Peyer's patch (tissue), 4 donors: ENCODE data around the gene MECR. TPM values are rescaled to one million over a fixed set of nuclear protein-coding genes. Genes with fewer than 3 reads are reported as not detected.
A peak's percentile ranks its signal among the peaks of the same experiment; 100 is the strongest.

Source experiments
- DNase-seq, 3 donors: peaks; one replicate each; pipeline ENCODE4 v3.0.0-alpha.2; 2017 to 2019
- H3K27ac ChIP-seq, 4 donors: fragments of 200-600 bp; sonication (generic); one replicate each; pipeline ENCODE4 v1.5.1; 2016 to 2019
- H3K27me3 ChIP-seq, 2 donors: fragments of 200-600 bp; sonication (generic); one replicate each; pipeline ENCODE4 v1.5.1; 2019
- H3K36me3 ChIP-seq, 3 donors: fragments of 200-600 bp; sonication (generic); one replicate each; pipeline ENCODE4 v1.5.1; 2016 to 2019
- H3K4me1 ChIP-seq, 4 donors: fragments of 200-600 bp; sonication (generic); one replicate each; pipeline ENCODE4 v1.5.1; 2016 to 2019
- H3K4me3 ChIP-seq, 4 donors: fragments of 200-600 bp; sonication (generic); 1 replicate in 3 of 4; 2 replicates in 1 of 4; pipeline ENCODE4 v1.5.1; 2016 to 2019; ENCODE audit warnings: mild to moderate bottlenecking in 1 of 4
- H3K9me3 ChIP-seq, 4 donors: fragments of 200-600 bp; sonication (generic); one replicate each; pipeline ENCODE4 v1.5.1; 2016 to 2019; ENCODE audit warnings: mild to moderate bottlenecking in 1 of 4
- POLR2A ChIP-seq, 2 donors: fragments of 450-650 bp; IDR thresholded peaks; one replicate each; pipeline ENCODE4 v1.5.1; 2017; ENCODE audit warnings: antibody characterized with exemption in 2 of 2, mild to moderate bottlenecking in 2 of 2, moderate library complexity in 2 of 2
- total RNA-seq, 4 donors: library from RNA; depleted of rRNA; stranded (reverse); fragments of >200 nt; gene quantifications; one replicate each; pipeline ENCODE4 v1.1.0, GENCODE V29; 2016
- TF ChIP-seq, protein P1 (sequence below), 6 experiments: fragments of 450-650 bp in 4 of 6; fragments of 200-600 bp in 2 of 6; sonication (generic) in 1 of 6; IDR thresholded peaks; one replicate each; pipeline ENCODE4 v1.5.1; 2017 to 2019; ENCODE audit warnings: antibody characterized with exemption in 6 of 6, mild to moderate bottlenecking in 3 of 6, moderate library complexity in 1 of 6

Gene MECR
- total RNA-seq, 4 donors from 2014 or later = 9.3 to 31.4 (median 19.1) TPM

- DNase-seq = peak in 1 of 3 donors; percentile 21
- TF ChIP-seq POLR2A (IDR thresholded peaks at IDR 0.05) = no peak
- TF ChIP-seq, protein P1, sequence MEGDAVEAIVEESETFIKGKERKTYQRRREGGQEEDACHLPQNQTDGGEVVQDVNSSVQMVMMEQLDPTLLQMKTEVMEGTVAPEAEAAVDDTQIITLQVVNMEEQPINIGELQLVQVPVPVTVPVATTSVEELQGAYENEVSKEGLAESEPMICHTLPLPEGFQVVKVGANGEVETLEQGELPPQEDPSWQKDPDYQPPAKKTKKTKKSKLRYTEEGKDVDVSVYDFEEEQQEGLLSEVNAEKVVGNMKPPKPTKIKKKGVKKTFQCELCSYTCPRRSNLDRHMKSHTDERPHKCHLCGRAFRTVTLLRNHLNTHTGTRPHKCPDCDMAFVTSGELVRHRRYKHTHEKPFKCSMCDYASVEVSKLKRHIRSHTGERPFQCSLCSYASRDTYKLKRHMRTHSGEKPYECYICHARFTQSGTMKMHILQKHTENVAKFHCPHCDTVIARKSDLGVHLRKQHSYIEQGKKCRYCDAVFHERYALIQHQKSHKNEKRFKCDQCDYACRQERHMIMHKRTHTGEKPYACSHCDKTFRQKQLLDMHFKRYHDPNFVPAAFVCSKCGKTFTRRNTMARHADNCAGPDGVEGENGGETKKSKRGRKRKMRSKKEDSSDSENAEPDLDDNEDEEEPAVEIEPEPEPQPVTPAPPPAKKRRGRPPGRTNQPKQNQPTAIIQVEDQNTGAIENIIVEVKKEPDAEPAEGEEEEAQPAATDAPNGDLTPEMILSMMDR (IDR thresholded peaks at IDR 0.05) = no peak
- no peak overlapping the region for H3K4me3 ChIP-seq
- H3K27ac ChIP-seq = no peak overlapping the region
- H3K36me3 ChIP-seq = no peaks in the 10 kb centered on the region
- peaks cover 0 to 14% (median 4%) of the 10 kb centered on the region in 4 donors for H3K4me1 ChIP-seq
- no peaks in the 10 kb centered on the region for H3K27me3 ChIP-seq
- H3K9me3 ChIP-seq = no peaks in the 10 kb centered on the region
Observed at GRCh38 chr1:29258189-29258975, 27.6 kb upstream of the MECR start.

DNA sequence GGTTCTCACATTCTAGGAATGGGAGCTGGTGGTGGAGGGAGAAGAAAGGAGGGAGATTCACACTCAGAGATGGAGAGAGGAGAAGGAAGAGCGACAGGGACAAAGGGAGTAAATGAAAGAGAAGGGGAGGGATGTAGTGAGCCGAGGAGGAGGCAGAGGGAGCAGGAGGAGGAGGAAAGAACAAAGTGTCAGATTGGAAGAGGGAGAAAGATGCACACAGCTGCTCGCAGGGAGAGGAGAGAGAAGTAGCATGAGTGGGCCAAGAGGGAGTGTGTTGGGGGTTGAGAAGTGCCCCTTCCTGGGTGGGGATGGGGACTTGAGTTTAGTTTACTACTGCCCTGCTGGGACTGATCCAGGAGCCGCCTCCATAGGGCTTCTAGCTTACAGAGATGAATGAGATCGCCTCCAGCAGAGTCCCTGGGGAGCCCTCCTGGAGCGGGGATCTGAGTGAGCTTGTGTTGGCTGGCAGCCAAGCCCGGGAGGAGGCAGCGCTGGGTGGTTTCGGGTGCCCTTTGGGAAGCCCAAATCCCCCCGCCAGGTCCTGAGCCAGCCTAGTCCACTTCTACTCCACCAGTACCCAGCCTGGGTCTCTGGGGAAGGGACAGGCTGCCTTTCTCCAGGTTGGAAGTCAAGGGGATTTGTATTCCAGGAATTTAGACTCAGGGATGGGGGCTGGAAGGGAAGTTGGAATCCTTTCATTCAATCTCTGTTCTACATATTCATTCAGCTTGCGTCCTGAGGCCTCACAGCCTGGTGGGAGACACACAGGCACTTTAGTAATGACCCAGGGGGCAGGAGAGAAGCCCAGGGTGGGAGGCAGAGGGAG, 26.5 kb upstream of the MECR start:
- peaks cover 0 to 14% (median 4%) of the 10 kb centered on the region in 4 donors for H3K4me1 ChIP-seq
- peak in 1 of 3 donors; percentile 48 for DNase-seq
- no peak overlapping the region for H3K27ac ChIP-seq
- no peaks in the 10 kb centered on the region for H3K36me3 ChIP-seq
- H3K4me3 ChIP-seq = no peak overlapping the region
- TF ChIP-seq POLR2A (IDR thresholded peaks at IDR 0.05) = no peak
- TF ChIP-seq, protein P1 (IDR thresholded peaks at IDR 0.05) = no peak
- H3K9me3 ChIP-seq = no peaks in the 10 kb centered on the region
- H3K27me3 ChIP-seq = no peaks in the 10 kb centered on the region

DNA sequence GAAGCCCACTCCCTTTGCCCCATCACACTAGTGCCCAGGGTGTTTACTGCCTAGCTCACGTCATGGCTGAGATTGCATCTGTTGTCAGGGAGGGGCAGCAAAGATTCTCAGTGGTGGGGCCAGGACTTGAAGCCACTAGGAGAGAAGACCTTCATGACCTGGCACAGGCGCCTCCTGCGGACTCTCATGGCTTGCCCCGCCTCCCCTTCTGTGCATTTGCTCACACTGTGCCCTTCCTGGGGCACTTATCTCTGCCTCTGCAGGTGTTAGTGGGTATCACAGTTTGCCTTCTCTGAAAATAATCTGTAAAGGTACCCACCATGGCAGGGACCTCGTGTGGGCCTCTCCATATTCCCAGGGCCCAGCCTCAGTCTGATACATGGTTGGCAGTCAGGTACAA, 25.7 kb upstream of the MECR start:
- no peak overlapping the region for H3K4me3 ChIP-seq
- no peak for DNase-seq
- TF ChIP-seq POLR2A (IDR thresholded peaks at IDR 0.05) = no peak
- TF ChIP-seq, protein P1 (IDR thresholded peaks at IDR 0.05) = peak in 1 of 6 experiments; percentile 11
- H3K27me3 ChIP-seq = no peaks in the 10 kb centered on the region
- peaks cover 0 to 14% (median 4%) of the 10 kb centered on the region in 4 donors for H3K4me1 ChIP-seq
- no peaks in the 10 kb centered on the region for H3K9me3 ChIP-seq
- H3K27ac ChIP-seq = no peak overlapping the region
- H3K36me3 ChIP-seq = no peaks in the 10 kb centered on the region

DNA sequence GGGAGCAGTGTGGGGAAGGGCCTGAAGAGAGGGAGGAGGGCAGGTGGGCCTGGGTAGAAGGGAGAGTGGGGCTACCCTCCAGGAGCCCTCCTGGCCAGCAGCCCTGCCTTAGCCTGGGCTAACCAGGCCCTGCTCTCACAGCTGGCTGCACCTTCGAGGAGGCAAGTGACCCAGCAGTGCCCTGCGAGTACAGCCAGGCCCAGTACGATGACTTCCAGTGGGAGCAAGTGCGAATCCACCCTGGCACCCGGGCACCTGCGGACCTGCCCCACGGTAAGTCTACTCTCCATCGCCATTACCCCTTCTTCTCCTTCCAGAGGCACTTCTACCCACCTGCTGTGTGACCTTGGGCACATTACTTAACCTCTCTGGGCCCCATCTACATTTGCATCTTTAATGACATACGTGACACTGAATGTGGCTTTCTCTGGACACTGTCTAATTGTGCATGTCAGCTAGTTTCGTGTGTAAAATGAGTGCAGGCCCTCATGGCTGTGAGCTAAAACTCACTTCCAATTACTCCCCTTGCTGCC, 24.5 kb upstream of the MECR start:
- Histone ChIP-seq H3K27me3 (no peaks in the 10 kb centered on the region), H3K9me3 (no peaks in the 10 kb centered on the region), H3K36me3 (no peaks in the 10 kb centered on the region), H3K27ac (no peak overlapping the region), H3K4me1 (peaks cover 0 to 13% (median 4%) of the 10 kb centered on the region in 4 donors), H3K4me3 (no peak overlapping the region)
- no peak for TF ChIP-seq POLR2A (IDR thresholded peaks at IDR 0.05)
- DNase-seq = no peak

DNA sequence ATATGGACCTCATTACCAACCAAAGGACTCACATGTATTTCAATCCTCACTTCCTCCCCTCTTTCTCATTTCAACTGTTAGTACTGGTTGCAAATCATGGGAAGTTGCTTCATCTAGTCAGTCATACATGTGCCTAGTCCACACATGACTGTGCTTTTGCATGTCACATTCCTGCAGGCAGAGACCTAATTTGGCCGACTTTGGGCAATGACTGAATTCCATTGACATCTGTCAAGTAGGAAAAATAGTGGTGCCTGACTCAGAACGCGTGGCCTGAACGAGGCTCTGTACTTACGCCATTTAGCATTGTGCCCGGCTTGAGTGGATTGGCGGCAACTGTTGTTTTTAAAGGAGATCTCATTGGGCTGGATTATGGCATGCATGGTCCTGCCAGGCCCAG, 23.6 kb upstream of the MECR start:
- no peak overlapping the region for H3K4me3 ChIP-seq
- no peak overlapping the region for H3K27ac ChIP-seq
- peaks cover 0 to 4% (median 0%) of the 10 kb centered on the region in 4 donors for H3K4me1 ChIP-seq
- H3K36me3 ChIP-seq = no peaks in the 10 kb centered on the region
- DNase-seq = no peak
- no peak for TF ChIP-seq POLR2A (IDR thresholded peaks at IDR 0.05)
- TF ChIP-seq, protein P1 (IDR thresholded peaks at IDR 0.05) = no peak
- H3K9me3 ChIP-seq = no peaks in the 10 kb centered on the region
- H3K27me3 ChIP-seq = no peaks in the 10 kb centered on the region
